H1 (cell line): ENCODE results near the gene CPE. TPM values are rescaled to one million over a fixed set of nuclear protein-coding genes. Genes with fewer than 3 reads are reported as not detected.

Source experiments
- ASH2L ChIP-seq: fragments of 200-600, 300-600 bp; sonication (generic); IDR thresholded peaks from one replicate; pipeline ENCODE4 v1.7.1; 2017; ENCODE audit warnings: low read length
- BRCA1 ChIP-seq: IDR thresholded peaks from 2 replicates; pipeline ENCODE4 v1.6.1; 2012; ENCODE audit warnings: low read depth, low read length, improper control_type of control experiment
- CHD2 ChIP-seq: IDR thresholded peaks from 2 replicates; pipeline ENCODE4 v1.6.1; 2012; ENCODE audit warnings: low read length, improper control_type of control experiment
- EGR1 ChIP-seq: IDR thresholded peaks from 2 replicates; pipeline ENCODE4 v1.6.1; 2011; ENCODE audit warnings: low read depth, low read length, borderline replicate concordance
- PHF8 ChIP-seq: fragments of 200-600 bp; sonication (generic); conservative IDR thresholded peaks from 2 replicates; pipeline ENCODE4 v1.7.1; 2012; ENCODE audit warnings: low read depth, mild to moderate bottlenecking, inconsistent platforms, low read length, moderate library complexity
- POU5F1 ChIP-seq: IDR thresholded peaks from 2 replicates; pipeline ENCODE4 v1.6.1; 2011; ENCODE audit warnings: low read depth, mild to moderate bottlenecking, low read length, moderate library complexity
- RBBP5 ChIP-seq: IDR thresholded peaks from 2 replicates; pipeline ENCODE4 v1.7.1; 2012; ENCODE audit warnings: low read depth, mild to moderate bottlenecking, inconsistent platforms, low read length, moderate library complexity, borderline replicate concordance
- TCF12 ChIP-seq: IDR thresholded peaks from 2 replicates; pipeline ENCODE4 v1.6.1; 2011; ENCODE audit warnings: low read depth, mild to moderate bottlenecking, low read length
- polyA plus RNA-seq, 7 experiments: library from polyadenylated mRNA; depleted of rRNA in 3 of 7; stranded (reverse) in 5 of 7; unstranded in 2 of 7; fragments of >200 nt in 5 of 7; fragments of 200-250 nt in 2 of 7; gene quantifications; 1 replicate in 5 of 7; 2 replicates in 1 of 7; 4 replicates in 1 of 7; pipeline versions ENCODE4 v1.2.1 to v1.2.3, GENCODE V29; 2011 to 2013; ENCODE audit warnings: missing spikeins in 2 of 7, mixed read lengths in 2 of 7
- total RNA-seq: library from RNA; stranded (reverse); fragmentation: NEBNext Ultra II Directional; extraction: Animal tissue kit (Norgen Biotek cat#: 25700); gene quantifications from 2 replicates; pipeline ENCODE4 v1.2.1, GENCODE V29; 2021

Gene CPE
- total and polyA plus RNA-seq, 2 of the 8 experiments (the other 6 are each of a cell fraction or from before 2014, with no cell fraction given), result 9.4 to 10.2 TPM

GRCh38 chr4:165457793-165458192 lies 79.0 kb downstream of the CPE start (continued):
- no peak for TF ChIP-seq ASH2L
- TF ChIP-seq CHD2, result no peak
- no peak for TF ChIP-seq RBBP5
- no peak for TF ChIP-seq EGR1
- no peak for TF ChIP-seq TCF12
- no peak for TF ChIP-seq PHF8
- no peak for TF ChIP-seq BRCA1
- TF ChIP-seq POU5F1, result no peak
- TF ChIP-seq, all 59 proteins: peak for 0
